GM19463 (cell line): Measurements from ENCODE around the gene ELF5.

Source experiments
- ATAC-seq: cut with Tn5 transposase; IDR thresholded peaks from one replicate; pipeline ENCODE4 v1.9.1; 2021; ENCODE audit warnings: mild to moderate bottlenecking, moderate library complexity; ENCODE audit not compliant: unreplicated experiment

The ELF5 gene

GRCh38 chr11:34493926-34494595 is 19.5 kb downstream of the ELF5 start:
- ATAC-seq, result no peak

GRCh38 chr11:34493468-34493867 is 20.1 kb downstream of the ELF5 start:
- no peak for ATAC-seq

- no peak for ATAC-seq
Measured at GRCh38 chr11:34492806-34493414, 20.7 kb downstream of the ELF5 start.

- ATAC-seq, result no peak
Measured at GRCh38 chr11:34490304-34490703, 23.3 kb downstream of the ELF5 start.

GRCh38 chr11:34488855-34489557 is 24.6 kb downstream of the ELF5 start:
- ATAC-seq, result no peak

GRCh38 chr11:34487430-34487829 is 26.2 kb downstream of the ELF5 start:
- no peak for ATAC-seq

- ATAC-seq, result no peak
Measured at GRCh38 chr11:34483106-34483874, 30.3 kb downstream of the ELF5 start.

GRCh38 chr11:34481307-34481706 is 32.3 kb downstream of the ELF5 start:
- ATAC-seq, result no peak

- ATAC-seq, result no peak
Measured at GRCh38 chr11:34480314-34480713, 33.3 kb downstream of the ELF5 start.

- no peak for ATAC-seq
Measured at GRCh38 chr11:34478845-34479663, 34.5 kb downstream of the ELF5 start.

- ATAC-seq, result no peak
Measured at GRCh38 chr11:34476849-34477248, 36.7 kb downstream of the ELF5 start.

- no peak for ATAC-seq
Measured at GRCh38 chr11:34475656-34476055, 37.9 kb downstream of the ELF5 start.

- ATAC-seq, result no peak
Measured at GRCh38 chr11:34473603-34474169, 39.9 kb downstream of the ELF5 start.

GRCh38 chr11:34468209-34468841 is 45.3 kb downstream of the ELF5 start:
- no peak for ATAC-seq

- no peak for ATAC-seq
Measured at GRCh38 chr11:34466802-34467488, 46.6 kb downstream of the ELF5 start.

GRCh38 chr11:34464591-34465051 is 49.0 kb downstream of the ELF5 start:
- no peak for ATAC-seq

GRCh38 chr11:34461215-34461614 is 52.4 kb downstream of the ELF5 start:
- ATAC-seq, result no peak

GRCh38 chr11:34460278-34460677 is 53.3 kb downstream of the ELF5 start:
- ATAC-seq, result no peak

GRCh38 chr11:34459507-34460162 is 54.0 kb downstream of the ELF5 start:
- no peak for ATAC-seq
